Osteoblast (primary cell): ENCODE measurements around the gene NSMCE1. TPM values are rescaled to one million over a fixed set of nuclear protein-coding genes. Genes with fewer than 3 reads are reported as not detected.

Source experiments
- DNase-seq: peaks from one replicate; pipeline ENCODE4 v3.0.0; 2011; ENCODE audit warnings: low spot score, mixed read lengths; ENCODE audit not compliant: insufficient read length; ENCODE audit errors: missing footprints
- H2AFZ ChIP-seq: 2 replicates; pipeline ENCODE4 v1.6.0; 2011; ENCODE audit warnings: mild to moderate bottlenecking, low read length
- H3K27ac ChIP-seq: 2 replicates; pipeline ENCODE4 v1.5.1; 2011; ENCODE audit warnings: mild to moderate bottlenecking, low read depth, low read length, moderate library complexity
- H3K27me3 ChIP-seq: 2 replicates; pipeline ENCODE4 v1.6.0; 2012; ENCODE audit warnings: mild to moderate bottlenecking, control low read depth, inconsistent platforms, low read length, moderate library complexity; ENCODE audit not compliant: insufficient read depth
- H3K36me3 ChIP-seq: 2 replicates; pipeline ENCODE4 v1.5.1; 2011; ENCODE audit warnings: mild to moderate bottlenecking, low read length, control low read depth, moderate library complexity; ENCODE audit not compliant: insufficient read depth
- H3K4me1 ChIP-seq: 2 replicates; pipeline ENCODE4 v1.5.1; 2011; ENCODE audit warnings: mild to moderate bottlenecking, low read length, control low read depth, moderate library complexity; ENCODE audit not compliant: insufficient read depth
- H3K4me2 ChIP-seq: 2 replicates; pipeline ENCODE4 v1.6.0; 2011; ENCODE audit warnings: mild to moderate bottlenecking, low read length; ENCODE audit not compliant: insufficient read depth
- H3K4me3 ChIP-seq: fragments of 200-600 bp; sonication (generic); 3 replicates; pipeline ENCODE4 v1.5.1; 2012; ENCODE audit warnings: mild to moderate bottlenecking, low read length, inconsistent platforms; ENCODE audit not compliant: insufficient read depth
- H3K79me2 ChIP-seq: 2 replicates; pipeline ENCODE4 v1.6.0; 2012; ENCODE audit warnings: mild to moderate bottlenecking, low read length, control low read depth, inconsistent platforms; ENCODE audit not compliant: insufficient read depth
- H3K9me3 ChIP-seq: 2 replicates; pipeline ENCODE4 v1.5.1; 2011; ENCODE audit warnings: low read depth, low read length, control low read depth
- H4K20me1 ChIP-seq: 2 replicates; pipeline ENCODE4 v1.6.0; 2012; ENCODE audit warnings: mild to moderate bottlenecking, low read length, control low read depth; ENCODE audit not compliant: insufficient read depth
- total RNA-seq: library from RNA; depleted of rRNA; stranded (reverse); fragments of >200 nt; gene quantifications from 2 replicates; pipeline ENCODE4 v1.2.3, GENCODE V29; 2012
- TF ChIP-seq, protein P1 (sequence below): IDR thresholded peaks from 2 replicates; pipeline ENCODE4 v1.5.1; 2011; ENCODE audit warnings: mild to moderate bottlenecking, low read depth, low read length, moderate library complexity; ENCODE audit errors: extremely low read depth

Gene NSMCE1
- total RNA-seq, 1 donor, result 57.9 TPM

- H3K4me1 ChIP-seq, result peaks cover 43% of the 10 kb centered on the region
- TF ChIP-seq, protein P1, sequence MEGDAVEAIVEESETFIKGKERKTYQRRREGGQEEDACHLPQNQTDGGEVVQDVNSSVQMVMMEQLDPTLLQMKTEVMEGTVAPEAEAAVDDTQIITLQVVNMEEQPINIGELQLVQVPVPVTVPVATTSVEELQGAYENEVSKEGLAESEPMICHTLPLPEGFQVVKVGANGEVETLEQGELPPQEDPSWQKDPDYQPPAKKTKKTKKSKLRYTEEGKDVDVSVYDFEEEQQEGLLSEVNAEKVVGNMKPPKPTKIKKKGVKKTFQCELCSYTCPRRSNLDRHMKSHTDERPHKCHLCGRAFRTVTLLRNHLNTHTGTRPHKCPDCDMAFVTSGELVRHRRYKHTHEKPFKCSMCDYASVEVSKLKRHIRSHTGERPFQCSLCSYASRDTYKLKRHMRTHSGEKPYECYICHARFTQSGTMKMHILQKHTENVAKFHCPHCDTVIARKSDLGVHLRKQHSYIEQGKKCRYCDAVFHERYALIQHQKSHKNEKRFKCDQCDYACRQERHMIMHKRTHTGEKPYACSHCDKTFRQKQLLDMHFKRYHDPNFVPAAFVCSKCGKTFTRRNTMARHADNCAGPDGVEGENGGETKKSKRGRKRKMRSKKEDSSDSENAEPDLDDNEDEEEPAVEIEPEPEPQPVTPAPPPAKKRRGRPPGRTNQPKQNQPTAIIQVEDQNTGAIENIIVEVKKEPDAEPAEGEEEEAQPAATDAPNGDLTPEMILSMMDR, result no peak
- peak overlapping the region; percentile 87 for H3K27ac ChIP-seq
- H3K9me3 ChIP-seq, result no peaks in the 10 kb centered on the region
- H3K79me2 ChIP-seq, result peaks cover 10% of the 10 kb centered on the region
- peak; percentile 89 for DNase-seq
- no peaks in the 10 kb centered on the region for H3K27me3 ChIP-seq
- H3K4me2 ChIP-seq, result peak overlapping the region; percentile 62
- no peaks in the 10 kb centered on the region for H4K20me1 ChIP-seq
- H3K4me3 ChIP-seq, result peak overlapping the region; percentile 34
- H3K36me3 ChIP-seq, result peaks cover 19% of the 10 kb centered on the region
- peak overlapping the region; percentile 86 for H2AFZ ChIP-seq
Measured at GRCh38 chr16:27237219-27238015, 31.2 kb downstream of the NSMCE1 start.

DNA sequence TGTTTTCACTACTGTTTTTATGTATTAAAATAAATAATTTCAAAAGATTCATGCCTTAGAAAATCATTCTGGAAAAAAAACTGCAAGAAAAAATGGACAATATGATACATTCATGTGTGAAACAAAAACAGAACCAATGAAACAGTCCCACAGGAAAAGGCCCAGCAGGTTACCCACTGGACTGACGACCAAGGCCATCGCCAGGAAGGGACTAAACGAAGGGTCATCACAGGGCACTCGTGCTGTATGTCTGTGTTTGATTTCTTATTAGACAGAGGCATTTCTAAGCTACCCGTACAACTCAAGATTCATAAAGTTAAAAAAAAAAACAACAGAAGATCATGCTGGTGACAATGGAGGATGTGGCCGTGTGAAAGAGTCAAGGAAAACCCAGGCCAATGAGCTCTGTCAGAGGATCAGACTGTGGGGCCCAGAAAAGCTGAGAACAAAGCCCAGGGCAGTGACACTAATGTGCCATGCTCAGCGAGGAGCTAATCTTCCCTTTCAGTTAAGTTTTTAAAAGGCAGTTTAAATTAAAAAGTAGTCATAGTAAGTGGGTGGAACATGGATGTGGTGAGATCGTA lies 31.8 kb downstream of the NSMCE1 start:
- Histone ChIP-seq H3K4me3 (no peak overlapping the region), H3K27me3 (no peaks in the 10 kb centered on the region), H3K36me3 (peaks cover 25% of the 10 kb centered on the region), H3K79me2 (peaks cover 3% of the 10 kb centered on the region), H3K27ac (peak overlapping the region; percentile 87), H3K4me2 (peak overlapping the region; percentile 62), H2AFZ (peak overlapping the region; percentile 86), H3K4me1 (peaks cover 37% of the 10 kb centered on the region), H3K9me3 (no peaks in the 10 kb centered on the region), H4K20me1 (no peaks in the 10 kb centered on the region)
- TF ChIP-seq, protein P1, result no peak
- no peak for DNase-seq

DNA sequence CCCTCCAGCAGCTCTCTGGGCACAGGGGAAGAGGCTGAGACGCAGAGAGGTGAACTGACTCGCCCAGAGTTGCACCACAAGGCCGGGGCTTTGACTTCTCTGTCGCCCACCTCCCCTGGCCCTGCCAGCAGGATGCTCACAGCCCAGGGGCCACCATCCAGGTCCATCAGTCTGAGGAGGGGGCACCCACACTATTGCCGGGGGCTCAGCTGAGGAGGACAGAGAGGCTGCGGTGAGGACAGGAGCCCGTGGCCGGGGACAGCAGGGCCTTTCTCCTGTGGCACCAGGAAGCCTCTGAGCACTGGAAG lies 32.7 kb downstream of the NSMCE1 start:
- H3K4me1 ChIP-seq, result peaks cover 28% of the 10 kb centered on the region
- peak overlapping the region; percentile 57 for H3K27ac ChIP-seq
- TF ChIP-seq, protein P1, result no peak
- no peak overlapping the region for H3K4me3 ChIP-seq
- no peak overlapping the region for H2AFZ ChIP-seq
- no peak for DNase-seq
- H3K27me3 ChIP-seq, result no peaks in the 10 kb centered on the region
- H3K4me2 ChIP-seq, result no peak overlapping the region
- H4K20me1 ChIP-seq, result no peaks in the 10 kb centered on the region
- no peaks in the 10 kb centered on the region for H3K9me3 ChIP-seq
- H3K36me3 ChIP-seq, result peaks cover 25% of the 10 kb centered on the region
- no peaks in the 10 kb centered on the region for H3K79me2 ChIP-seq
